HCT116 (cell line): Measurements from ENCODE around the gene ADRM1. TPM values are rescaled to one million over a fixed set of nuclear protein-coding genes. Genes with fewer than 3 reads are reported as not detected.

Source experiments
- ATAC-seq: fragments of 200-7000 bp; cut with Tn5 transposase; 2 replicates; pipeline ENCODE4 v1.9.1; 2020; ENCODE audit warnings: mild to moderate bottlenecking, moderate library complexity
- BruUV-seq: library from RNA; stranded (reverse); fragments of 400-500 nt; replicated peaks from 2 replicates; lab custom pipeline; 2021; lab: Mats Ljungman, UMichigan
- CTCF ChIA-PET: fragments of 300-600 bp; sonication (Branson Sonifier 250); formaldehyde crosslinking; loops from one replicate; lab custom pipeline; 2021; ENCODE audit warnings: antibody characterized with exemption; lab: Charles Lee
- POLR2A ChIA-PET: fragments of 300-600, 350-600 bp; sonication (Branson Sonifier 250); formaldehyde crosslinking; loops from one replicate; lab custom pipeline; 2021; ENCODE audit warnings: antibody characterized with exemption; lab: Charles Lee
- RAD21 ChIA-PET, 2 experiments: fragments of 300-600 bp; sonication (Branson Sonifier 250); formaldehyde crosslinking; loops; one replicate each; lab custom pipeline; 2023; ENCODE audit warnings: low total read pairs in 2 of 2; ENCODE audit not compliant: uncharacterized antibody in 2 of 2, unreplicated experiment in 2 of 2, low non-redundant PET in 1 of 2; lab: Charles Lee
- DNase-seq: peaks from one replicate; pipeline ENCODE4 v3.0.0-alpha.2; 2010; ENCODE audit warnings: low read depth, low spot score
- H2AFZ ChIP-seq: fragments of 200-600 bp; shearing (Covaris generic), sonication (generic); 2 replicates; pipeline ENCODE4 v1.6.1; 2017; ENCODE audit warnings: low read depth, mixed run types, mixed read lengths, antibody characterized with exemption, low read length; ENCODE audit not compliant: poor library complexity, severe bottlenecking
- H3K27ac ChIP-seq: 2 replicates; pipeline ENCODE4 v1.5.1; 2012; ENCODE audit warnings: low read depth, low read length
- H3K27me3 ChIP-seq: fragments of 200-600 bp; sonication (generic); 2 replicates; pipeline ENCODE4 v1.6.1; 2016; ENCODE audit warnings: mixed run types, low read length, mixed read lengths; ENCODE audit not compliant: insufficient read depth
- H3K36me3 ChIP-seq, 2 experiments: fragments of 200-500 bp in 1 of 2; fragments of 200-600 bp in 1 of 2; sonication (Bioruptor generic) in 1 of 2; sonication (generic) in 1 of 2; 2 replicates each; pipeline versions ENCODE4 v1.5.1 to v1.6.1; 2014 to 2016; ENCODE audit warnings: low read length in 2 of 2, inconsistent platforms in 1 of 2, mixed read lengths in 1 of 2, mixed run types in 1 of 2; ENCODE audit not compliant: insufficient read depth in 2 of 2, control insufficient read depth in 1 of 2
- H3K4me1 ChIP-seq, 2 experiments: fragments of 200-600 bp in 1 of 2; sonication (generic) in 1 of 2; 2 replicates each; pipeline versions ENCODE4 v1.5.1 to v1.6.1; 2012 to 2017; ENCODE audit warnings: low read length in 2 of 2, inconsistent platforms in 1 of 2, mild to moderate bottlenecking in 1 of 2, mixed read lengths in 1 of 2, mixed run types in 1 of 2, moderate library complexity in 1 of 2; ENCODE audit not compliant: insufficient read depth in 2 of 2, control insufficient read depth in 1 of 2
- H3K4me2 ChIP-seq: fragments of 200-600 bp; sonication (generic); 2 replicates; pipeline ENCODE4 v1.6.1; 2017; ENCODE audit warnings: mixed run types, low read length, mixed read lengths
- H3K4me3 ChIP-seq, 2 experiments: fragments of 200-600 bp in 1 of 2; sonication (generic) in 1 of 2; replicated peaks in 1 of 2; 2 replicates each; pipeline ENCODE4 v1.5.1; 2011 to 2016; ENCODE audit warnings: low read length in 2 of 2, control low read depth in 1 of 2, low read depth in 1 of 2, mild to moderate bottlenecking in 1 of 2, mixed read lengths in 1 of 2, mixed run types in 1 of 2
- H3K79me2 ChIP-seq: fragments of 200-600 bp; sonication (generic); 2 replicates; pipeline ENCODE4 v1.6.1; 2017; ENCODE audit warnings: mild to moderate bottlenecking, mixed run types, low read length, moderate library complexity, mixed read lengths; ENCODE audit not compliant: insufficient read depth
- H3K9ac ChIP-seq: fragments of 200-600 bp; sonication (generic); 2 replicates; pipeline ENCODE4 v1.6.1; 2016; ENCODE audit warnings: low read length, mixed read lengths
- H3K9me2 ChIP-seq: fragments of 200-600 bp; sonication (generic), shearing (Covaris generic); 2 replicates; pipeline ENCODE4 v1.6.1; 2017; ENCODE audit warnings: mixed run types, mild to moderate bottlenecking, moderate library complexity; ENCODE audit not compliant: insufficient read depth
- H3K9me3 ChIP-seq, 2 experiments: fragments of 200-500 bp in 1 of 2; fragments of 200-600 bp in 1 of 2; sonication (Bioruptor generic) in 1 of 2; sonication (generic) in 1 of 2; 2 replicates each; pipeline ENCODE4 v1.6.1; 2014 to 2017; ENCODE audit warnings: low read length in 2 of 2, mixed read lengths in 2 of 2, inconsistent platforms in 1 of 2, low read depth in 1 of 2, mild to moderate bottlenecking in 1 of 2, mixed run types in 1 of 2, moderate library complexity in 1 of 2; ENCODE audit not compliant: control insufficient read depth in 1 of 2, insufficient read depth in 1 of 2
- H4K20me1 ChIP-seq: fragments of 200-600 bp; sonication (generic), shearing (Covaris generic); 2 replicates; pipeline ENCODE4 v1.6.1; 2017; ENCODE audit warnings: mixed run types, mild to moderate bottlenecking, moderate library complexity; ENCODE audit not compliant: insufficient read depth
- ATF3 ChIP-seq: IDR thresholded peaks from 2 replicates; pipeline ENCODE4 v1.6.1; 2012
- CBX3 ChIP-seq: IDR thresholded peaks from 2 replicates; pipeline ENCODE4 v1.6.1; 2012; ENCODE audit warnings: low read depth
- CEBPB ChIP-seq: IDR thresholded peaks from 2 replicates; pipeline ENCODE4 v1.6.1; 2012; ENCODE audit warnings: low read depth
- ELF1 ChIP-seq: IDR thresholded peaks from 2 replicates; pipeline ENCODE4 v1.6.1; 2012; ENCODE audit warnings: low read depth, borderline replicate concordance
- EZH2 ChIP-seq: fragments of 200-600 bp; sonication (generic); IDR thresholded peaks from 2 replicates; pipeline ENCODE4 v1.6.1; 2017; ENCODE audit warnings: antibody characterized with exemption, mixed run types
- EZH2phosphoT487 ChIP-seq: fragments of 200-600 bp; IDR thresholded peaks from 2 replicates; pipeline ENCODE4 v1.6.1; 2018; ENCODE audit warnings: antibody characterized with exemption, borderline replicate concordance
- FOSL1 ChIP-seq: IDR thresholded peaks from 2 replicates; pipeline ENCODE4 v1.6.1; 2012; ENCODE audit warnings: low read depth
- JUND ChIP-seq: IDR thresholded peaks from 2 replicates; pipeline ENCODE4 v1.6.1; 2012
- POLR2A ChIP-seq: IDR thresholded peaks from 2 replicates; pipeline ENCODE4 v1.7.0; 2011; ENCODE audit warnings: borderline replicate concordance; ENCODE audit not compliant: insufficient read depth, insufficient read length; ENCODE audit errors: extremely low read depth
- RAD21 ChIP-seq: IDR thresholded peaks from 2 replicates; pipeline ENCODE4 v1.6.1; 2012; ENCODE audit warnings: low read depth, mild to moderate bottlenecking
- YY1 ChIP-seq: IDR thresholded peaks from 2 replicates; pipeline ENCODE4 v1.6.1; 2011; ENCODE audit warnings: low read length, low read depth, moderate library complexity, mild to moderate bottlenecking; ENCODE audit not compliant: insufficient replicate concordance; ENCODE audit errors: extremely low read depth
- ZNF274 ChIP-seq: fragments of 200-500 bp; sonication (Bioruptor generic); IDR thresholded peaks from 2 replicates; pipeline ENCODE4 v1.6.1; 2014; ENCODE audit warnings: mild to moderate bottlenecking, low read depth, low read length, inconsistent platforms
- intact Hi-C: fragments of 100-400 bp; cut with micrococcal nuclease; formaldehyde crosslinking; loops from 2 replicates; pipeline ENCODE4 v1.10.0; 2022
- total RNA-seq: library from RNA; stranded (reverse); gene quantifications from one replicate; pipeline ENCODE4 v1.2.1, GENCODE V29; 2021; ENCODE audit not compliant: unreplicated experiment

The ADRM1 gene
- total RNA-seq, 1 experiment from 2014 or later = 158 TPM

DNA sequence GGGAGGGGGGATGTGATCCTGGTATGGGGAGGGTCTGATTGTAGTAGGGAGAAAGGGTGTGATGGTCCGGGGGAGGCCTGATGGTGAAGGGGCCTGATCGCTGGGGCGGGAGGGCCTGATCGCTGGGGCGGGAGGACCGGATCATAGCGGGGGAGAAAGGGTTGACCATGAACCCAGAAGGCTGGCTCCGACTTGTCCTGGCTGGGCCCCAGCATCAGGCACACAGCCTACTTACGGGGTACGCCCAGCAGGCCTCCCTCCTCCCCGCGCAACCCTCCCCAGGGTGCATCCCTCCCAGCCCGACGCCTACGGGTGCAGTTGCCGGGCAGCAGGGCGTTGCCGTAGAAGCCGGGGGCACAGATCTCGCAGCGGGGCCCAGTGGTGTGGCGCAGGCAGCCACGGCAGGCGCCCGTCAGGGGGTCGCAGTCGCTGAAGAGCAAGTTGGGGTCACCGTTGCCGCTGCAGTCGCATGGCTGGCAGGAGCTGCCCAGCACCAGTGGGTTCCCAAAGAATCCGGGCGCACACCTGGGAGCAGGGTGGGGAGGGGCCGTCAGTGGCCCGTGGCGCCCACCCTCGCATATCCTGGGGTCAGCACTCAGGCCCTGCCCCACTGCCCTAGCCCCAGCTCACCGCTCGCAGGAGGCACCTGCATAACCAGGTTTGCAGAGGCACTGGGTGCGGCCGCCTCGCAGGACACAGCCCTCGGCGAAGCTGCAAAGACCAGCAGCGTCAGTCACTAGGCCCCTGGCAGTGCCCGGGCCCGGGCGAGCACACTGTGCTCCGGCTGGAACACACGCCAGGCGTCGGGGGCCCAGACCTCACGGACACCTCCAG, 20.6 kb downstream of the ADRM1 start:
- ChIA-PET POLR2A (no interaction called here), CTCF (no interaction called here), RAD21 (no interaction called here)
- Histone ChIP-seq H4K20me1 (no peaks in the 10 kb centered on the region), H3K9ac (no peak overlapping the region), H3K4me2 (no peak overlapping the region), H3K9me2 (no peaks in the 10 kb centered on the region), H2AFZ (no peak overlapping the region), H3K27me3 (no peaks in the 10 kb centered on the region), H3K36me3 (peaks cover 6 to 43% of the 10 kb centered on the region in 2 experiments; a peak in 3 of 4 replicates), H3K27ac (no peak overlapping the region), H3K4me3 (no peak overlapping the region), H3K4me1 (peaks cover 0 to 5% of the 10 kb centered on the region in 2 experiments; a peak in 1 of 4 replicates), H3K9me3 (no peaks in the 10 kb centered on the region), H3K79me2 (no peaks in the 10 kb centered on the region)
- no TSS peak for BruUV-seq
- no peak for TF ChIP-seq CBX3
- TF ChIP-seq EZH2phosphoT487 = no peak
- no peak for TF ChIP-seq EZH2
- no peak for TF ChIP-seq RAD21
- no peak for TF ChIP-seq ATF3
- TF ChIP-seq CEBPB = no peak
- no peak for TF ChIP-seq ELF1
- TF ChIP-seq FOSL1 = no peak
- no peak for TF ChIP-seq ZNF274
- no peak for TF ChIP-seq YY1
- TF ChIP-seq JUND = no peak
- TF ChIP-seq POLR2A = no peak
- DNase-seq (no peak), ATAC-seq (no peak)
- intact Hi-C loops = no loop called here
